K562 (cell line): ENCODE data around the gene MLXIPL. TPM values are rescaled to one million over a fixed set of nuclear protein-coding genes. Genes with fewer than 3 reads are reported as not detected.

Source experiments
- AFF4 ChIP-seq: sonication (generic); formaldehyde crosslinking; IDR thresholded peaks from 2 replicates; pipeline ENCODE4 v1.8.0; 2023; ENCODE audit warnings: mild to moderate bottlenecking, missing genetic modification reagents
- ARHGAP35 ChIP-seq: fragments of 450-650 bp; IDR thresholded peaks from 2 replicates; pipeline ENCODE4 v1.6.1; 2018; ENCODE audit not compliant: partially characterized antibody
- ELF2 ChIP-seq: fragments of 250-450 bp; sonication (Bioruptor Pico); IDR thresholded peaks from 2 replicates; pipeline ENCODE4 v1.5.0; 2021; ENCODE audit warnings: mild to moderate bottlenecking
- ETS1 ChIP-seq: conservative IDR thresholded peaks from 2 replicates; pipeline ENCODE4 v1.6.1; 2011; ENCODE audit warnings: low read depth, mild to moderate bottlenecking, low read length; ENCODE audit not compliant: control insufficient read depth
- GTF3C2 ChIP-seq: IDR thresholded peaks from 3 replicates; pipeline ENCODE4 v1.6.1; 2011; ENCODE audit warnings: borderline replicate concordance, mild to moderate bottlenecking, moderate library complexity; ENCODE audit not compliant: insufficient read length; ENCODE audit errors: extremely low read depth
- MBD2 ChIP-seq: sonication (generic); IDR thresholded peaks from 2 replicates; pipeline ENCODE4 v1.6.1; 2016; ENCODE audit warnings: low read depth, borderline replicate concordance
- PHF8 ChIP-seq: fragments of 200-600 bp; sonication (generic); IDR thresholded peaks from 2 replicates; pipeline ENCODE4 v1.6.1; 2012; ENCODE audit warnings: mixed run types, mild to moderate bottlenecking, inconsistent platforms, low read length, moderate library complexity, borderline replicate concordance
- POLR2A ChIP-seq: fragments of 450-650 bp; conservative IDR thresholded peaks from 2 replicates; pipeline ENCODE4 v1.6.1; 2016
- POLR2B ChIP-seq: fragments of 450-650 bp; IDR thresholded peaks from 2 replicates; pipeline ENCODE4 v1.6.1; 2018; ENCODE audit warnings: low read depth; ENCODE audit not compliant: partially characterized antibody
- U2AF1 ChIP-seq: fragments of 200-400 bp; formaldehyde crosslinking; optimal IDR thresholded peaks from 2 replicates; pipeline ENCODE3; 2017; ENCODE audit warnings: mild to moderate bottlenecking, low read depth, low read length, moderate library complexity
- USF2 ChIP-seq: sonication (generic); formaldehyde crosslinking; IDR thresholded peaks from 2 replicates; pipeline ENCODE4 v1.5.0; 2020; ENCODE audit warnings: missing genetic modification reagents
- YY1 ChIP-seq, 3 experiments: IDR thresholded peaks; 2 replicates each; pipeline ENCODE4 v1.6.1; 2011; ENCODE audit warnings: low read length in 2 of 3, mild to moderate bottlenecking in 2 of 3, moderate library complexity in 2 of 3, borderline replicate concordance in 1 of 3, control low read depth in 1 of 3, low read depth in 1 of 3; ENCODE audit not compliant: insufficient read depth in 3 of 3, insufficient replicate concordance in 2 of 3, control insufficient read depth in 1 of 3, insufficient read length in 1 of 3; ENCODE audit errors: extremely low read depth in 1 of 3
- polyA plus RNA-seq, 8 experiments: library from polyadenylated mRNA; depleted of rRNA in 4 of 8; stranded (reverse) in 5 of 8; unstranded in 3 of 8; fragments of >200 nt; fragmentation: Nextera tagmentation in 2 of 8; fragmentation: Illumina TruSeq in 1 of 8; extraction: Ambion mirVana in 2 of 8; extraction: Trizol in 1 of 8; gene quantifications; 2 replicates each; pipeline versions ENCODE4 v1.2.1 to v1.2.3, GENCODE V29; 2011 to 2014; ENCODE audit warnings: inconsistent platforms in 1 of 8, missing spikeins in 1 of 8
- total RNA-seq, 7 experiments: library from RNA; depleted of rRNA in 6 of 7; stranded (reverse); fragments of >200 nt in 6 of 7; fragmentation: Illumina TruSeq in 2 of 7; extraction: Trizol in 2 of 7; gene quantifications; 2 replicates each; pipeline versions ENCODE4 v1.2.1 to v1.2.3, GENCODE V29; 2011 to 2021; ENCODE audit warnings: low replicate concordance in 1 of 7
- TF ChIP-seq, protein P1 (sequence below), 2 experiments: fragments of 450-650 bp in 1 of 2; sonication (generic) in 1 of 2; formaldehyde crosslinking in 1 of 2; IDR thresholded peaks in 1 of 2; conservative IDR thresholded peaks in 1 of 2; 2 replicates each; pipeline versions ENCODE4 v1.6.1 to v1.8.1; 2016 to 2023; ENCODE audit warnings: mild to moderate bottlenecking in 2 of 2, moderate library complexity in 2 of 2, inconsistent platforms in 1 of 2, missing genetic modification reagents in 1 of 2

The MLXIPL gene
- total and polyA plus RNA-seq, 9 of the 15 experiments (the other 6 are each of a cell fraction or from before 2014, with no cell fraction given) = 0.11 to 18.4 (median 1.4) TPM

- TF ChIP-seq USF2 (CRISPR knock-in tag) = no peak
- TF ChIP-seq PHF8 = peak; percentile 86; the same call in 1 of the 2 replicates
- no peak for TF ChIP-seq AFF4 (CRISPR knock-in tag)
- TF ChIP-seq U2AF1 = peak; percentile 61
- TF ChIP-seq POLR2B = peak; percentile 63
- TF ChIP-seq MBD2 = peak; percentile 17; the same call in 1 of the 2 replicates
- TF ChIP-seq, protein P1, sequence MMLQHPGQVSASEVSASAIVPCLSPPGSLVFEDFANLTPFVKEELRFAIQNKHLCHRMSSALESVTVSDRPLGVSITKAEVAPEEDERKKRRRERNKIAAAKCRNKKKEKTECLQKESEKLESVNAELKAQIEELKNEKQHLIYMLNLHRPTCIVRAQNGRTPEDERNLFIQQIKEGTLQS (IDR thresholded peaks at IDR 0.05) = no peak
- TF ChIP-seq, protein P1 (CRISPR knock-in tag; conservative IDR thresholded peaks at IDR 0.05) = no peak
- TF ChIP-seq ELF2 (CRISPR knock-in tag) = no peak
- TF ChIP-seq ARHGAP35 = no peak
- no peak for TF ChIP-seq GTF3C2
- peak; percentile 82 for TF ChIP-seq POLR2A
- peak; percentile 73; the same call in 1 of the 2 replicates for TF ChIP-seq ETS1
- peak; percentile 56 to 90 (median 81) for TF ChIP-seq YY1 (IDR thresholded peaks at IDR 0.05; ENCODE audit: borderline replicate concordance in 1 of 3, control insufficient read depth in 1 of 3, extremely low read depth in 1 of 3, insufficient read depth in 3 of 3, insufficient read length in 1 of 3, insufficient replicate concordance in 2 of 3, low read depth in 1 of 3, low read length in 2 of 3)
Observed at GRCh38 chr7:73623798-73624668, at the start of gene MLXIPL (continued).
